HepG2 (cell line): ENCODE data around the gene CHSY3. TPM values are rescaled to one million over a fixed set of nuclear protein-coding genes. Genes with fewer than 3 reads are reported as not detected.

Source experiments
- ATAC-seq: fragments of 200-7000 bp; cut with Tn5 transposase; 3 replicates; pipeline ENCODE4 v1.9.1; 2020; ENCODE audit warnings: mild to moderate bottlenecking, moderate library complexity
- BruUV-seq: library from RNA; stranded (reverse); fragments of 400-500 nt; replicated peaks from 2 replicates; lab custom pipeline; 2021; lab: Mats Ljungman, UMichigan
- CTCF ChIA-PET: fragments of 300-600 bp; formaldehyde crosslinking; extraction: SDS; loops from one replicate; lab custom pipeline; 2021; ENCODE audit warnings: low total read pairs, inconsistent platforms, low intra/inter-chr PET ratio; lab: Yijun Ruan, JAX
- POLR2A ChIA-PET: fragments of 350-600 bp; sonication (Branson Sonifier 250); formaldehyde crosslinking; loops from one replicate; lab custom pipeline; 2020; ENCODE audit warnings: antibody characterized with exemption, inconsistent platforms; lab: Yijun Ruan, JAX
- DNase-seq: peaks from one replicate; pipeline ENCODE4 v3.0.0-alpha.2; 2015; ENCODE audit warnings: low spot score
- FAIRE-seq: peaks from 3 replicates; lab custom pipeline; 2011; peaks lifted over from hg19 to GRCh38; lab: Jason Lieb, UNC
- H2AFZ ChIP-seq: one replicate; pipeline ENCODE4 v1.6.1; 2011; ENCODE audit warnings: low read length, inconsistent platforms
- H3K27ac ChIP-seq: fragments of 300-600 bp; 3 replicates; pipeline ENCODE4 v1.8.0; 2011; ENCODE audit warnings: mixed run types, mild to moderate bottlenecking, mixed read lengths, low read length, inconsistent platforms; ENCODE audit not compliant: insufficient read depth; ENCODE audit errors: extremely low read length
- H3K27me3 ChIP-seq, 2 experiments: fragments of 200-600 bp in 1 of 2; 2 replicates in 1 of 2; 3 replicates in 1 of 2; pipeline versions ENCODE4 v1.6.0 to v1.8.0; 2011; ENCODE audit warnings: low read length in 2 of 2, mild to moderate bottlenecking in 2 of 2, moderate library complexity in 2 of 2, inconsistent platforms in 1 of 2; ENCODE audit not compliant: insufficient read depth in 2 of 2, control insufficient read depth in 1 of 2
- H3K36me3 ChIP-seq, 2 experiments: fragments of 200-600 bp in 1 of 2; replicated peaks in 1 of 2; 2 replicates in 1 of 2; 3 replicates in 1 of 2; pipeline versions ENCODE4 v1.5.1 to v1.8.0; 2011; ENCODE audit warnings: low read length in 2 of 2, inconsistent platforms in 1 of 2; ENCODE audit not compliant: insufficient read depth in 2 of 2, control insufficient read depth in 1 of 2
- H3K4me1 ChIP-seq: 2 replicates; pipeline ENCODE4 v1.5.1; 2012; ENCODE audit warnings: low read length, inconsistent platforms; ENCODE audit not compliant: insufficient read depth
- H3K4me2 ChIP-seq: 2 replicates; pipeline ENCODE4 v1.6.0; 2011; ENCODE audit warnings: low read depth, low read length, inconsistent platforms
- H3K4me3 ChIP-seq, 3 experiments: fragments of 200-600 bp in 1 of 3; sonication (generic), shearing (Covaris generic) in 1 of 3; replicated peaks in 1 of 3; 2 replicates each; pipeline ENCODE4 v1.5.1; 2011 to 2016; ENCODE audit warnings: low read length in 3 of 3, inconsistent platforms in 2 of 3, low read depth in 2 of 3, mild to moderate bottlenecking in 2 of 3, control low read depth in 1 of 3, mixed read lengths in 1 of 3; ENCODE audit not compliant: insufficient read depth in 1 of 3
- H3K79me2 ChIP-seq: one replicate; pipeline ENCODE4 v1.6.1; 2011; ENCODE audit warnings: low read length, inconsistent platforms; ENCODE audit not compliant: insufficient read depth
- H3K9ac ChIP-seq: 2 replicates; pipeline ENCODE4 v1.6.0; 2011; ENCODE audit warnings: mild to moderate bottlenecking, low read depth, low read length, inconsistent platforms; ENCODE audit not compliant: insufficient read depth
- H3K9me3 ChIP-seq: 2 replicates; pipeline ENCODE4 v1.5.1; 2012; ENCODE audit warnings: mild to moderate bottlenecking, low read length
- H4K20me1 ChIP-seq: 2 replicates; pipeline ENCODE4 v1.6.0; 2011; ENCODE audit warnings: inconsistent platforms, mild to moderate bottlenecking, low read length, moderate library complexity; ENCODE audit not compliant: insufficient read depth
- FLYWCH1 ChIP-seq: sonication (generic); formaldehyde crosslinking; IDR thresholded peaks from 2 replicates; pipeline ENCODE4 v1.8.1; 2023; ENCODE audit warnings: mild to moderate bottlenecking, missing genetic modification reagents
- KLF13 ChIP-seq: sonication (generic); formaldehyde crosslinking; IDR thresholded peaks from 2 replicates; pipeline ENCODE4 v1.4.0; 2020; ENCODE audit warnings: mild to moderate bottlenecking, missing genetic modification reagents
- SP4 ChIP-seq: sonication (generic); formaldehyde crosslinking; IDR thresholded peaks from 2 replicates; pipeline ENCODE4 v1.8.1; 2023; ENCODE audit warnings: mild to moderate bottlenecking, missing genetic modification reagents
- ZFYVE20 ChIP-seq: sonication (generic); formaldehyde crosslinking; IDR thresholded peaks from 2 replicates; pipeline ENCODE4 v1.8.0; 2023; ENCODE audit warnings: low read depth, mild to moderate bottlenecking, moderate library complexity, missing genetic modification reagents, borderline replicate concordance
- ZNF180 ChIP-seq: sonication (generic); formaldehyde crosslinking; IDR thresholded peaks from 2 replicates; pipeline ENCODE4 v1.4.0; 2020; ENCODE audit warnings: low read depth, missing genetic modification reagents, borderline replicate concordance
- ZSCAN25 ChIP-seq: sonication (generic); formaldehyde crosslinking; IDR thresholded peaks from 2 replicates; pipeline ENCODE4 v1.8.0; 2022; ENCODE audit warnings: mild to moderate bottlenecking, missing genetic modification reagents
- WGBS: methylation state at CpG from one replicate; pipeline ENCODE4 v1.1.6; 2017; ENCODE audit warnings: low lambda C conversion rate; 5-methylcytosine and 5-hydroxymethylcytosine counted together
- in situ Hi-C: cut with HindIII; loops from 2 replicates; pipeline ENCODE4 v1.10.0; 2017; ENCODE audit warnings: low pct_unique_long_range_greater_than_20kb; ENCODE audit not compliant: extremely low pct_ligation_motif_present
- intact Hi-C: fragments of 100-400 bp; cut with micrococcal nuclease; formaldehyde crosslinking; loops from one replicate; pipeline ENCODE4 v1.10.0; 2022; ENCODE audit not compliant: unreplicated experiment
- polyA plus RNA-seq, 8 experiments: library from polyadenylated mRNA; depleted of rRNA in 3 of 8; stranded (reverse) in 7 of 8; unstranded in 1 of 8; fragments of >200 nt; fragmentation: Illumina TruSeq in 4 of 8; extraction: Trizol in 4 of 8; gene quantifications; 2 replicates each; pipeline versions ENCODE4 v1.2.1 to v1.2.3, GENCODE V29; 2011 to 2016; ENCODE audit warnings: low read depth in 4 of 8, missing spikeins in 1 of 8, mixed read lengths in 1 of 8; ENCODE audit not compliant: insufficient read depth in 1 of 8
- total RNA-seq, 5 experiments: library from RNA; depleted of rRNA; stranded (reverse); fragments of >200 nt; fragmentation: Illumina TruSeq; extraction: Trizol; gene quantifications; 2 replicates each; pipeline ENCODE4 v1.2.3, GENCODE V29; 2016; ENCODE audit warnings: low read depth in 1 of 5
- TF ChIP-seq, protein P1 (sequence below): sonication (generic); formaldehyde crosslinking; IDR thresholded peaks from 2 replicates; pipeline ENCODE4 v1.5.0; 2020; ENCODE audit warnings: mild to moderate bottlenecking, missing genetic modification reagents

CHSY3 gene
- total and polyA plus RNA-seq, 2 of the 13 experiments (the other 11 are each of a cell fraction or from before 2014, with no cell fraction given), result 0.26 to 4.1 TPM

DNA sequence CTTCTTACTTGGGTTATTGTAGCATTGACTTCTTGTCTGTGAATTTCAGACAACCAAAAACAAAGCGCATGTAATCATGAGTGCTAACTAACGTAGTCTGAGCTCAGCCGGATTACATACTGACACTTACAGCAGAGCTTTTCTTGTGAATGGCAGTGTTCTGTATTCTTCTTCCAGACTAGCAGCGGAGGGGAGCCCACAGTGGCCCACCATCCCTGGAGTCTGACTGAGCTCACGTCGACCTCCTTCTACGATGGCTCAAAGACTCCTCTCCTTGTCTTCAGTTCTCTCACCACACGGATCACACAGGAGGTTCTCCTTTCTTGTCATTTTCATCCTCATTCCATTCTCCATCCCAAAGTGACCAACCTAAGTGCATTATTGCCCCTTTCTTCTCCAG is 211.4 kb downstream of the CHSY3 start:
- Histone ChIP-seq H3K9ac (no peak overlapping the region), H3K27me3 (no peaks in the 10 kb centered on the region), H3K79me2 (no peaks in the 10 kb centered on the region), H2AFZ (no peak overlapping the region), H4K20me1 (no peaks in the 10 kb centered on the region), H3K27ac (no peak overlapping the region), H3K9me3 (no peaks in the 10 kb centered on the region)
- POLR2A ChIA-PET, result no interaction called here
- in situ Hi-C loops, result loop anchor here (25.0 kb wide), 2 partner anchors 597 to 997 kb away; no protein-coding TSS in a partner anchor
- 41% methylated on average over 8 of the region's 8 CpGs for WGBS
- no TSS peak for BruUV-seq
- ATAC-seq (no peak), DNase-seq (no peak)
- TF ChIP-seq ZFYVE20 (CRISPR knock-in tag) (no peak), FLYWCH1 (CRISPR knock-in tag) (no peak), ZNF180 (no peak), ZSCAN25 (CRISPR knock-in tag) (no peak), KLF13 (CRISPR knock-in tag) (no peak), SP4 (CRISPR knock-in tag) (no peak)
- TF ChIP-seq, protein P1, sequence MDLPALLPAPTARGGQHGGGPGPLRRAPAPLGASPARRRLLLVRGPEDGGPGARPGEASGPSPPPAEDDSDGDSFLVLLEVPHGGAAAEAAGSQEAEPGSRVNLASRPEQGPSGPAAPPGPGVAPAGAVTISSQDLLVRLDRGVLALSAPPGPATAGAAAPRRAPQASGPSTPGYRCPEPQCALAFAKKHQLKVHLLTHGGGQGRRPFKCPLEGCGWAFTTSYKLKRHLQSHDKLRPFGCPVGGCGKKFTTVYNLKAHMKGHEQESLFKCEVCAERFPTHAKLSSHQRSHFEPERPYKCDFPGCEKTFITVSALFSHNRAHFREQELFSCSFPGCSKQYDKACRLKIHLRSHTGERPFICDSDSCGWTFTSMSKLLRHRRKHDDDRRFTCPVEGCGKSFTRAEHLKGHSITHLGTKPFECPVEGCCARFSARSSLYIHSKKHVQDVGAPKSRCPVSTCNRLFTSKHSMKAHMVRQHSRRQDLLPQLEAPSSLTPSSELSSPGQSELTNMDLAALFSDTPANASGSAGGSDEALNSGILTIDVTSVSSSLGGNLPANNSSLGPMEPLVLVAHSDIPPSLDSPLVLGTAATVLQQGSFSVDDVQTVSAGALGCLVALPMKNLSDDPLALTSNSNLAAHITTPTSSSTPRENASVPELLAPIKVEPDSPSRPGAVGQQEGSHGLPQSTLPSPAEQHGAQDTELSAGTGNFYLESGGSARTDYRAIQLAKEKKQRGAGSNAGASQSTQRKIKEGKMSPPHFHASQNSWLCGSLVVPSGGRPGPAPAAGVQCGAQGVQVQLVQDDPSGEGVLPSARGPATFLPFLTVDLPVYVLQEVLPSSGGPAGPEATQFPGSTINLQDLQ (CRISPR knock-in tag), result no peak
- TF ChIP-seq, all 625 proteins: peak for 0
- intact Hi-C loops, result no loop called here
- CTCF ChIA-PET, result no interaction called here
- no peak for FAIRE-seq
- Histone ChIP-seq H3K4me2 (no peak overlapping the region), H3K4me3 (no peak overlapping the region), H3K36me3 (no peaks in the 10 kb centered on the region), H3K4me1 (no peaks in the 10 kb centered on the region)
